ENCODE measurements around the gene C1orf167.
"Not testable (repeated sequence)": the region's sequence is repeated elsewhere in the genome, so short reads cannot be mapped to it uniquely, and the experiment has no call there.

Gene C1orf167

GRCh38 chr1:11799896-11800295 is 37.9 kb downstream of the C1orf167 start:
- no peak for ATAC-seq (replicated peaks)
- no peak for DNase-seq
- Mint-ChIP-seq H3K4me1 (ENCODE audit: low read depth in 2 of 2) (peaks cover 29 to 33% of the 10 kb centered on the region in 2 donors), H3K27ac (no peak overlapping the region), H3K4me3 (no peak overlapping the region), H3K36me3 (ENCODE audit: insufficient read depth) (peaks cover 35% of the 10 kb centered on the region), H3K9me3 (no peaks in the 10 kb centered on the region), H3K27me3 (no peaks in the 10 kb centered on the region)

- H3K4me3 Mint-ChIP-seq, result no peak overlapping the region
- ATAC-seq (replicated peaks) (no peak), DNase-seq (no peak)
- H3K36me3 Mint-ChIP-seq (ENCODE audit: insufficient read depth), result peaks cover 33% of the 10 kb centered on the region
- H3K4me1 Mint-ChIP-seq (ENCODE audit: low read depth in 2 of 2), result peaks cover 33 to 37% of the 10 kb centered on the region in 2 donors
- no peaks in the 10 kb centered on the region for H3K27me3 Mint-ChIP-seq
- no peak overlapping the region for H3K27ac Mint-ChIP-seq
- H3K9me3 Mint-ChIP-seq, result no peaks in the 10 kb centered on the region
Observed at GRCh38 chr1:11800391-11800755, 38.4 kb downstream of the C1orf167 start.

DNA sequence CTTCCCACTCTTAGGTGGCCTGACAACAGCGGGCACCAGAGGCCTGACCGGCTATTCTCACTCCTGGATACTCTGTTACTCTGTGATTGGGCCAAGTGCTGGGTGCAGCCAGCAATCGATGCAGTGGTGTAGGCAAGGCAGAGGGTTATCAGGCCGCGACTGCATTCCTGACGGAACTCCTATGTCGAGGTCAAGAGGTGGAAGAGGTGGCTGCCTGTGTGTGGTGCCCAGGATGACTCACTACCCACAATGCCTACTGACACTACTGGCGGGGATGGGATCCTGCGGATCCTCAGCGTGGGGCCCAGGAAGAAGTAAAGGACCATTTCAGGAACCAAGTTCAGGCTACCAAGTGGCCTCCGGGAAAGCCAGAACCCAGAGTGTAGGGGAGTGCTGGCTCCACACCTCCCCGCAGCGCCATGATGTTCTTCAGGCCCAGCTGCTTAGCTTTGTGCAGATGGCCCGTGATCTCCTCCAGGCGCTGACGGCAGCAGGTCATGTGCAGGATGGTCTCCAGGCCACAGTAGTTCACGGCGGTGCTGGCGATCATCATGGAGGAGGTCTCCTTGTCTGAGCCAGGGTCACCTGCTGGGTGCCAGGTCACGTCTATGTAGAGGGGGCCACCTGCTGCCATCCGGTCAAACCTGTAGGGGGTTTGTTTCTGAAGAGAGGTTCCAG is 38.9 kb downstream of the C1orf167 start:
- no peaks in the 10 kb centered on the region for H3K27me3 Mint-ChIP-seq
- no peak overlapping the region for H3K27ac Mint-ChIP-seq
- H3K4me3 Mint-ChIP-seq, result peak overlapping the region in 1 of 2 donors; percentile 19

GRCh38 chr1:11802616-11802972 is 40.6 kb downstream of the C1orf167 start:
- H3K4me1 Mint-ChIP-seq (ENCODE audit: low read depth in 2 of 2), result peaks cover 44 to 50% of the 10 kb centered on the region in 2 donors
- H3K27me3 Mint-ChIP-seq, result no peaks in the 10 kb centered on the region
- H3K36me3 Mint-ChIP-seq (ENCODE audit: insufficient read depth), result peaks cover 34% of the 10 kb centered on the region
- DNase-seq, result no peak
- H3K9me3 Mint-ChIP-seq, result no peaks in the 10 kb centered on the region
- peak overlapping the region; percentile 74 to 78 for H3K27ac Mint-ChIP-seq
- ATAC-seq (replicated peaks), result no peak
- peak overlapping the region; percentile 92 to 96 for H3K4me3 Mint-ChIP-seq

More for the DNA sequence above, 38.9 kb downstream of the C1orf167 start:
- no peak for DNase-seq
- Mint-ChIP-seq H3K9me3 (no peaks in the 10 kb centered on the region), H3K36me3 (ENCODE audit: insufficient read depth) (peaks cover 29% of the 10 kb centered on the region), H3K4me1 (ENCODE audit: low read depth in 2 of 2) (peaks cover 35 to 38% of the 10 kb centered on the region in 2 donors)
- ATAC-seq (replicated peaks), result no peak

DNA sequence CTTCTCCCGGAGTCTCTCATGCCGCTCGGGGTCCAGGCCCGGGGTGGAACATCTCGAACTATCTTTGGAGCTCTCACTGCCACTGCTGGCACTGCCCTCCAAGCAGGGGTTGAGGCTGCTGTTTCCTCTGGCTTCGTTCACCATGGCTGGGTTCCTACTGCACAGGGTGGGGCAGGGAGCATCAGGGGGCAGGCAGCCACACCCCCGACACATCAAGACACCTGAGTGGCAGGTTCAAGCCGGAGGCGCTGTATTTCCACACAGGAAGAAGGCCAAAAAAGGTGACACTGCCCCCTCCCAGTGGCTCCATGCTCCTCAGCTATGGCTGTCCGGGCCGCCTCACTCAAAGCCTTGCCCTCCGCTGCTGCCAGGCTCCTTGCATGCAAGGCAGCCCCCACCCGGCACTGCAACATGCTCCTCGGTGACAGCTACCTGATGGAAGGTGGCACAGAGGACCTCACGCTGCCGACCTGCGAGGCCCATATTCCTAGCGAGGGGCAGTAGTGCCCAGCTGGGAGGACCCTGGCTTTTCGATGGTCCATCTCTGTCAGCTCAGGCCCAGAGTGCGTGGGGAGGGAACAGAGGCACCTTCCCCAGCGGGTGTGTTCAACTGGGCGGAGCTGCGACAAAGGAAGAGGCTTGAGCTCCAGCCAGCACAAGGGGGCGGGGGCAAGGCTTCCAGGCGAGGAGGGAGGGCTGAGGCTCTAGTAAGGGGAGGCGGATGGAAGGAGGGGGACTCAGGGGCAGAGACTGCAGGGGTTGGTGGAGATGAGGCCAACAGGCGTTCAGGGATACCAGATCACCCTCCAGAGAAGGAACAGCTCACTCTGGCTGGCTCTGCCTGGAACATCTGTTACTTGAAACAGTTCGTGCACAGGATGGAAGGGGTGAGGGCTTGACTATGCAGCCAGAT is 41.2 kb downstream of the C1orf167 start:
- ATAC-seq (replicated peaks) (peak; percentile 38), DNase-seq (peak; percentile 69 to 71 (median 70))
- Mint-ChIP-seq H3K4me1 (ENCODE audit: low read depth in 2 of 2) (peaks cover 44 to 52% of the 10 kb centered on the region in 2 donors), H3K4me3 (peak overlapping the region; percentile 92 to 96), H3K27ac (peak overlapping the region; percentile 74 to 78), H3K9me3 (no peaks in the 10 kb centered on the region), H3K27me3 (no peaks in the 10 kb centered on the region), H3K36me3 (ENCODE audit: insufficient read depth) (peaks cover 34% of the 10 kb centered on the region)

DNA sequence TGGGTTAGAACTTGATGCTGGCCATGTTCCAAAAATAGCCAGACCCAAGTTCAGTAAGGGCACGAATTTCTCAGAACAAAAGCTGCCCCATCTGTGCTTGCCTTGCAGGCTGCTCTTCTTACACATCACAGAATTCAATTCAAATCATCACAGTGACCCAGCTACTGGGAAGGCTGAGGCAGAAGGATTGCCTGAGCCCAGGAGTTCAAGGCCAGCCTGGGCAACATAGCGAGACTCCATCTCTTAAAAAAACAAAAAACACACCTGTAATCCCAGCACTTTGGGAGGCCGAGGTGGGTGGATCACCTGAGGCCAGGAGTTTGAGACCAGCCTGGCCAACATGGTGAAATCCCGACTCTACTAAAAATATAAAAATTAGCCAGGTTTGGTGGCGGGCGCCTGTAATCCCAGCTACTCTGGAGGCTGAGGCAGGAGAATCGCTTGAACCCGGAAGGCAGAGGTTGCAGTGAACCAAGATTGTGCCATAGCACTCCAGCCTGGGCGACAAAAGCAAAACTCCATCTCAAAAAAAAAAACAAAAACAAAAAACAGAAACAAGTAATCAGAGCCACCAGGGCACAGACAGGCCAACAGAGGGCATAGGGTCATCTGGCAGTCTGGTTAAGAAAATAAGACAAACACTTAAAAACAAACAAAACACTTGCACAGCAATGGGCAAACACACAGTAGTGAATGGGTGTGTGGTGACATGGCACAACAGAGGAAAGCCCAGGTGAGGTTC is 42.1 kb downstream of the C1orf167 start:
- Mint-ChIP-seq H3K27ac (peak overlapping the region; percentile 74 to 78), H3K4me3 (peak overlapping the region; percentile 92 to 96), H3K4me1 (ENCODE audit: low read depth in 2 of 2) (peaks cover 44 to 53% of the 10 kb centered on the region in 2 donors), H3K36me3 (ENCODE audit: insufficient read depth) (peaks cover 31% of the 10 kb centered on the region)
- not testable (repeated sequence) for H3K27me3 Mint-ChIP-seq; ATAC-seq (replicated peaks); H3K9me3 Mint-ChIP-seq; DNase-seq

GRCh38 chr1:11804666-11805421 is 42.9 kb downstream of the C1orf167 start:
- peaks cover 31% of the 10 kb centered on the region for H3K36me3 Mint-ChIP-seq (ENCODE audit: insufficient read depth)
- no peaks in the 10 kb centered on the region for H3K9me3 Mint-ChIP-seq
- H3K27me3 Mint-ChIP-seq, result no peaks in the 10 kb centered on the region
- H3K4me3 Mint-ChIP-seq, result peak overlapping the region; percentile 92 to 96
- ATAC-seq (replicated peaks) (no peak), DNase-seq (no peak)
- H3K27ac Mint-ChIP-seq, result peak overlapping the region; percentile 92 to 94
- peaks cover 46 to 53% of the 10 kb centered on the region in 2 donors for H3K4me1 Mint-ChIP-seq (ENCODE audit: low read depth in 2 of 2)

DNA sequence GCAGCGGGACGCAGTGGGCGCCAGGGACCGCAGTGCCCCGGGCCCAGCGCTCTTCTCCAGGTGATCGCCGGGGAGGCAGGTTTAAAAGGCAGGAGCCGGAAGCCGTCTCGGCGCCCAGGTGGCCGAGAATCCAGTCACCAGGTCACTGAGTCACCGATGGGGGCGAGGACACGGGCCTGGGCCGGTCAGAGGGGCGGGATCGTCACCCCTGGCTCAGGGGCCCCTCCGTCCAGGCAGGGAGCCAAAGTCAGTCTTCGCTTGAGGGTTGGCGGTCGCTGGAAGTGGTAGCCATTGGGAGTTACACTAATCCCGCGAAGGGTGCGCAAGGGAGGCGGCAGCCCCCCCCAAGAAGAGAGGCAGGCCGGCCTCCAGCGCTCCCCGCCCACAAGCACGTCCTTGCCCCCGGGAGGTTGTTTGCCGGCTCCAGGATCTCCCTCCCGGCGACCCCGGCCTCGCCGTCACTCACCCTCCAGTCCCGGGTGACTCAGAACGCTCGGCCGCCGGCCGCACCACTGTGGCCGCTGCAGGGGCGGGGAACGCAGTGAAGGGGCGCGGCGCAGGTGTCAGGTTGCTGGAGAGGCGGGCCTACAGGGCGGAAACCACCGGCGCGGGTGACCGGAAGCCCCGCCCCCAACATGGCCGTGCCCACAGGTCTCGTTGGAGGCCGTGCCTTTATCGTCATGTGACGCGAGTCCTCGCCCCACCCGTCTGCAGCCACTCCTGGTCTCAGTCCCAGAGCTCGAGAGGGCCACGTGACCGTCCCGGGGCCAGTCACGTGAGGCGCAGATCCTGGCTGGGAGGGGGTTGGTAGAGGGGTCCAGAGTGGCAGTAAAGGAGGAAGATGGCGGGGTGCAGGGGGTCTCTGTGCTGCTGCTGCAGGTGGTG is 43.7 kb downstream of the C1orf167 start, which contains the start of the genes CLCN6 and MTHFR:
TSS of gene CLCN6 (plus strand) at position 770 of the 885 bp plus-strand sequence. CDS start at position 842, 72 bp downstream.
TSS of gene MTHFR (minus strand) at position 543 of the 885 bp plus-strand sequence. CDS start 2,848 bp downstream, outside the sequence.
- DNase-seq, result peak; percentile 96 to 97 (median 96)
- peaks cover 46 to 53% of the 10 kb centered on the region in 2 donors for H3K4me1 Mint-ChIP-seq (ENCODE audit: low read depth in 2 of 2)
- peak; percentile 84 for ATAC-seq (replicated peaks)
- H3K36me3 Mint-ChIP-seq (ENCODE audit: insufficient read depth), result peaks cover 24% of the 10 kb centered on the region
- no peaks in the 10 kb centered on the region for H3K27me3 Mint-ChIP-seq
- peak within 1 kb of the TSS; percentile 92 to 94 for H3K27ac Mint-ChIP-seq
- no peaks in the 10 kb centered on the region for H3K9me3 Mint-ChIP-seq
- peak within 1 kb of the TSS; percentile 92 to 96 for H3K4me3 Mint-ChIP-seq

GRCh38 chr1:11806307-11806936 is 44.4 kb downstream of the C1orf167 start:
- H3K27ac Mint-ChIP-seq, result peak overlapping the region; percentile 92 to 94
- no peak for DNase-seq
- peak; percentile 60 for ATAC-seq (replicated peaks)
- no peaks in the 10 kb centered on the region for H3K27me3 Mint-ChIP-seq
- peaks cover 25% of the 10 kb centered on the region for H3K36me3 Mint-ChIP-seq (ENCODE audit: insufficient read depth)
- peak overlapping the region; percentile 92 to 96 for H3K4me3 Mint-ChIP-seq
- H3K9me3 Mint-ChIP-seq, result no peaks in the 10 kb centered on the region
- H3K4me1 Mint-ChIP-seq (ENCODE audit: low read depth in 2 of 2), result peaks cover 46 to 53% of the 10 kb centered on the region in 2 donors

- Mint-ChIP-seq H3K36me3 (ENCODE audit: insufficient read depth) (peaks cover 32% of the 10 kb centered on the region), H3K4me3 (peak overlapping the region; percentile 92 to 96), H3K27ac (peak overlapping the region; percentile 92 to 94), H3K27me3 (no peaks in the 10 kb centered on the region), H3K4me1 (ENCODE audit: low read depth in 2 of 2) (peaks cover 42 to 48% of the 10 kb centered on the region in 2 donors), H3K9me3 (no peaks in the 10 kb centered on the region)
- ATAC-seq (replicated peaks) (no peak), DNase-seq (no peak)
Observed at GRCh38 chr1:11807133-11807532, 45.1 kb downstream of the C1orf167 start.

- no peak overlapping the region for H3K4me3 Mint-ChIP-seq
- DNase-seq, result no peak
Observed at GRCh38 chr1:11813021-11813420, 51.0 kb downstream of the C1orf167 start.

More at GRCh38 chr1:11813021-11813420, 51.0 kb downstream of the C1orf167 start:
- ATAC-seq (replicated peaks), result no peak
- H3K27ac Mint-ChIP-seq, result no peak overlapping the region
- H3K4me1 Mint-ChIP-seq (ENCODE audit: low read depth in 2 of 2), result peaks cover 2 to 9% of the 10 kb centered on the region in 2 donors
- no peaks in the 10 kb centered on the region for H3K9me3 Mint-ChIP-seq
- H3K27me3 Mint-ChIP-seq, result no peaks in the 10 kb centered on the region
- peaks cover 41% of the 10 kb centered on the region for H3K36me3 Mint-ChIP-seq (ENCODE audit: insufficient read depth)
